GM10266 (cell line): Measurements from ENCODE around the gene LOXL1.

Experiments
- DNase-seq: peaks from one replicate; pipeline ENCODE4 v3.0.0; 2012; ENCODE audit errors: extremely low spot score
- CTCF ChIP-seq: IDR thresholded peaks from 2 replicates; pipeline ENCODE4 v1.5.1; 2012; ENCODE audit warnings: mild to moderate bottlenecking, low read depth; ENCODE audit not compliant: control insufficient read depth, insufficient read depth; ENCODE audit errors: missing control alignments

Gene LOXL1

DNA sequence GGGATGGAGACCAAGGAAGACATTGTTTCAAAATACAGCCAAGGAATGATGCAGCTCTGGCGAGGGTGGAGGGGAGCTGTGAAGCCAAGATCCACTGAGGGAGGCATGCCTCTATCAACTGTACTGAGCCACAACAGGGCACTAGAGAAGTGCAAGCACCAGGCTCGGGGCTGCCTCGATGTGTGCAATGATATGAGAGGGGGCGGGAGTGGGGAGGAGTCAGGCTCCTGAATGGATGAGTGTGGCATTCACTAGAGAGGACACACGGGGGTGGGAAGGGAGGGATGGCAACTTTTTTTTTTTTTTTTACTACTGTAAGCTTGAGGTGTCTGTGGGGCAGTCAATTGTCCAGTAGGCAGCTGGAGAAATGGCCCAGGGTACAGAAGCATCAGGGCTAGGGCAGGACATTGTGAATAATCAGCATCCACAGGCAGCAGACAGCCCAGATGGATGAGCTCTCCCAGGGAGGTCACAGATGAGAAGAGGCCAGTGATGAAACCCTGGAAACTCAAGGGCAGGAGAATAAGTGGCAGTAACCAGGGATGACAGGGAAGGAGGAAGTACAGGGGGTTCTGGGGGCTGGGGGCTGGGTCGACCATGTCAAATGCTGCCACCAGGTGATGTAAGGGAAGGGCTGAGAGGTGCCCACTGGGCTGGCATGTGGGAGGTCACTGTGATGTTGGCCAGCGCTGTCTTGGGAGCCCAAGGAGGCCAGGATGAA lies 60.0 kb downstream of the LOXL1 start:
- no peak for TF ChIP-seq CTCF
- DNase-seq: no peak

DNA sequence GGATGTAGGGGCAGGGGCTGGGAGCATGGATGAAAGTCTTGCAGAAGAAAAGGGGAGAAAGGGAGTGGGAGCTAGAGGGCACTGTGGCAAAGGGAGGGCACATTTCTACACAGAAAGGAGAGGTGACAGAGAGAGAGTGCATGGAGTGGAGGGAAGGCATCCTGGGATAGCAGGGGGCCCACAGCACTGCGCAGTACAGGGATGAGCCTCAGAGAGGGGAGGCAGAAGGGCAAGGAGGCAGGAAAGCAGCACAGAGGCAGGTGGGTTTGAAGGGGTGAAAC lies 60.5 kb downstream of the LOXL1 start:
- no peak for DNase-seq
- TF ChIP-seq CTCF: no peak

DNA sequence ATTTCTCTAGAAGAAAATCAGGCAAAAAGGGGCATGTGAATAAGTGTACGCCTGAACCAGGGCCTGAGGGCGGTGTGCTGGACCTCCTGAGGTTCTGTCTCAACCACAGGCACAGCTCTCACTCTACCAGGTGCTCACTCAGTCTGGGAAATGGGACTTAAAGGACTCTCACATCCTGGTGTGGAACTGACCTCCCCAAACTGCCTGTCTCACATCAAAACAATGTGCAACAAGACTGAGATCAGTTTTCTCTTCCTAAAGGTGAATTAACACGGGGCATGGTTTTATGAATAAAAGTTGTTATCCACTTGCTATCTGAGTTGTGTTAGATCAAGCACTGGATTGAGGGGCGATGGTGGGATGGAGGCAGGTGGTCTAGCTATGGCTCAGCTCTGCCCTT lies 61.0 kb downstream of the LOXL1 start:
- no peak for DNase-seq
- TF ChIP-seq CTCF: no peak

GRCh38 chr15:73987681-73988444 lies 61.6 kb downstream of the LOXL1 start:
- peak; percentile 69 for DNase-seq
- TF ChIP-seq CTCF: no peak

- DNase-seq: no peak
- no peak for TF ChIP-seq CTCF
Observed at GRCh38 chr15:73988445-73988969, 62.2 kb downstream of the LOXL1 start.

DNA sequence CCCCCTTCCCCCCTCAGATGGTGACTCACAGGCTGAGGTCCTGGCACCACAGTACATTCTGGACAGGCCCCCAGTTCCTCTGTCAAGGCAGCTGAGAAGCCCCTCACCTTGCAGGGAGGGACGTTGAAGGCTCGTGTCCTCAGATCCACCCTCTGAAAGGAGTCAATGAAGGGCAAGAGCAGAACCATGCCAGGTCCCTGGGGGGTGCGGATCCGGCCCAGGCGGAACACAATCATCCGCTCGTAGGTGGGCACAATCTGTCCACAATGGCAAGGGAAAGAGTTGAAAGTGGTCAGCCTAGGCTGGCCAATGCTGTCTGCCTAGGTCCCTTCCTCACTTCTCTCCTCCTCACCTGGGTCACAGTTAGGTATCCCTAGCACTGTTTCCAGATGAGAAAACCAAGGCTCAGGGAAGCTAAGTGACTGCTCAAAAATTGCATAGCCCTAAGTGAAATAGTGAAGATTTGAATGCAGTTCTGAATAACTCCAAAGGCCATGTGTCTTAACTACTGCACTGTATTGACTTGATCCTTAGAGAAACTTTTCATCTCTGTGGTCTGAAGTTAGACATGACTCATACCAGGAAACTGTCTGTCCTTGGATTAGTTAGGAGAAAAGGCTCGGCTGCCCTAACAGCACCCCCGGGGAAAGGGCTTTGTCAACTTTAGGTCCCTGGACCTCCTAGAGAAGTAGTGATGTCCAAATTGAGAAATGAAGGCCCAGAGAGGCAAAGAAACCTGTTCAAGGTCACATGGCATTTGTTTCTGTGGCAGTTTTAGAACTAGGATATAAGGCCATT lies 62.9 kb downstream of the LOXL1 start:
- no peak for DNase-seq
- TF ChIP-seq CTCF: no peak
